Measurements from ENCODE around the gene IL17REL.

IL17REL gene

GRCh38 chr22:49965091-49966040 is 47.2 kb downstream of the IL17REL start:
- TF ChIP-seq CTCF (IDR thresholded peaks at IDR 0.05; ENCODE audit: low read depth, low read length), result no peak
- Histone ChIP-seq H3K4me1 (peaks cover 15% of the 10 kb centered on the region), H3K9me3 (no peaks in the 10 kb centered on the region), H3K27me3 (no peaks in the 10 kb centered on the region), H3K36me3 (peaks cover 21% of the 10 kb centered on the region), H3K4me3 (ENCODE audit: low read depth, low read length) (no peak overlapping the region)
- peak; percentile 16 for DNase-seq

GRCh38 chr22:49964136-49965090 is 48.2 kb downstream of the IL17REL start:
- H3K36me3 ChIP-seq, result peaks cover 21% of the 10 kb centered on the region
- peaks cover 19% of the 10 kb centered on the region for H3K4me1 ChIP-seq
- no peak overlapping the region for H3K4me3 ChIP-seq (ENCODE audit: low read depth, low read length)
- DNase-seq, result peak; percentile 17
- H3K27me3 ChIP-seq, result no peaks in the 10 kb centered on the region
- no peak for TF ChIP-seq CTCF (IDR thresholded peaks at IDR 0.05; ENCODE audit: low read depth, low read length)
- H3K9me3 ChIP-seq, result no peaks in the 10 kb centered on the region

GRCh38 chr22:49963647-49964026 is 48.9 kb downstream of the IL17REL start:
- TF ChIP-seq CTCF (IDR thresholded peaks at IDR 0.05; ENCODE audit: low read depth, low read length), result no peak
- DNase-seq, result peak; percentile 29
- Histone ChIP-seq H3K9me3 (no peaks in the 10 kb centered on the region), H3K4me3 (ENCODE audit: low read depth, low read length) (peak overlapping the region; percentile 87), H3K4me1 (peaks cover 23% of the 10 kb centered on the region), H3K27me3 (no peaks in the 10 kb centered on the region), H3K36me3 (peaks cover 21% of the 10 kb centered on the region)

- peak overlapping the region; percentile 87 for H3K4me3 ChIP-seq (ENCODE audit: low read depth, low read length)
- no peaks in the 10 kb centered on the region for H3K9me3 ChIP-seq
- no peaks in the 10 kb centered on the region for H3K27me3 ChIP-seq
- peaks cover 21% of the 10 kb centered on the region for H3K36me3 ChIP-seq
- no peak for DNase-seq
- peaks cover 23% of the 10 kb centered on the region for H3K4me1 ChIP-seq
- TF ChIP-seq CTCF (IDR thresholded peaks at IDR 0.05; ENCODE audit: low read depth, low read length), result no peak
Measured at GRCh38 chr22:49962751-49963646, 49.6 kb downstream of the IL17REL start.

- Histone ChIP-seq H3K27me3 (no peaks in the 10 kb centered on the region), H3K4me1 (peaks cover 20% of the 10 kb centered on the region), H3K4me3 (ENCODE audit: low read depth, low read length) (peak overlapping the region; percentile 87), H3K36me3 (peaks cover 21% of the 10 kb centered on the region), H3K9me3 (no peaks in the 10 kb centered on the region)
- peak; percentile 88 for DNase-seq
- TF ChIP-seq CTCF (IDR thresholded peaks at IDR 0.05; ENCODE audit: low read depth, low read length), result no peak
Measured at GRCh38 chr22:49962012-49962750, 50.4 kb downstream of the IL17REL start.
